AG04450 (cell line): Measurements from ENCODE around the gene TRIM58. TPM values are rescaled to one million over a fixed set of nuclear protein-coding genes. Genes with fewer than 3 reads are reported as not detected.

ENCODE experiments used
- CTCF ChIA-PET: fragments of 300-600, 350-600 bp; formaldehyde crosslinking; extraction: SDS; loops from one replicate; lab custom pipeline; 2022; ENCODE audit warnings: antibody characterized with exemption, inconsistent platforms; lab: Charles Lee
- POLR2A ChIA-PET: fragments of 350-600 bp; formaldehyde crosslinking; extraction: SDS; loops from one replicate; lab custom pipeline; 2021; ENCODE audit warnings: antibody characterized with exemption, inconsistent platforms; lab: Yijun Ruan, JAX
- DNase-seq: peaks from one replicate; pipeline ENCODE4 v3.0.0-alpha.2; 2011; ENCODE audit warnings: low read depth, low spot score
- H3K27ac ChIP-seq: one replicate; pipeline ENCODE4 v1.5.1; 2012; ENCODE audit warnings: low read depth, low read length, control low read depth
- H3K27me3 ChIP-seq: one replicate; pipeline ENCODE4 v1.6.0; 2012; ENCODE audit warnings: low read length; ENCODE audit not compliant: control insufficient read depth, insufficient read depth
- H3K4me3 ChIP-seq: 2 replicates; pipeline ENCODE4 v1.5.1; 2011; ENCODE audit warnings: mild to moderate bottlenecking, low read depth, low read length, control low read depth
- H3K9me3 ChIP-seq: 2 replicates; pipeline ENCODE4 v1.5.1; 2012; ENCODE audit warnings: low read length; ENCODE audit not compliant: control insufficient read depth, insufficient read depth
- CTCF ChIP-seq: IDR thresholded peaks from 2 replicates; pipeline ENCODE4 v1.5.1; 2011; ENCODE audit warnings: low read depth, low read length, control low read depth, inconsistent platforms
- polyA plus RNA-seq: library from polyadenylated mRNA; depleted of rRNA; stranded (reverse); fragments of >200 nt; gene quantifications from 2 replicates; pipeline ENCODE4 v1.2.3, GENCODE V29; 2011

Gene TRIM58
- polyA plus RNA-seq, 1 experiment = 0.09 TPM

DNA sequence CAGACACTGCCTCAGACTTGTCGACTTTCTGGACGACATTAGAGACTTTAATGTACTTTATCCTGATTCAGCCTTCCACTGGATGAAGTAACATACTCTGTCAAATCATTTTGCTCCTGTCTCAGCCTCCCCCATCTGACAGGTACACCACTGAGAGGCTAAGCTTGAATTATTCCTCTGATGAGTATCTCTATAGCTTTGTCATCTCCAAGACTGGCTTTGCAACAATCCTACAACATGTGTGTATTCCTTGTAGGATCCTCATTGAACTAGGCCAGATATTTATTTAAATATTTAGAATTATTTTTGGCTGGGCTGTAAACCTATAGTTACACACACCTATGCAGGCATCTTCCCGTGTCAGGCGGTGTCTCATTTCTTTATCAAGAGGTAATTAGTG, 1.1 kb upstream of the TRIM58 start:
- no peaks in the 10 kb centered on the region for H3K27me3 ChIP-seq
- H3K4me3 ChIP-seq = no peak overlapping the region
- H3K27ac ChIP-seq = no peak overlapping the region
- DNase-seq = no peak
- no peak for TF ChIP-seq CTCF
- peaks cover 41% of the 10 kb centered on the region for H3K9me3 ChIP-seq
- POLR2A ChIA-PET = no interaction called here
- CTCF ChIA-PET = no interaction called here

GRCh38 chr1:247857985-247858619, 1.1 kb downstream of the TRIM58 start:
- DNase-seq = no peak
- CTCF ChIA-PET = no interaction called here
- no peak for TF ChIP-seq CTCF
- POLR2A ChIA-PET = no interaction called here
- Histone ChIP-seq H3K4me3 (no peak overlapping the region), H3K27ac (no peak overlapping the region), H3K9me3 (peaks cover 38% of the 10 kb centered on the region), H3K27me3 (no peaks in the 10 kb centered on the region)

DNA sequence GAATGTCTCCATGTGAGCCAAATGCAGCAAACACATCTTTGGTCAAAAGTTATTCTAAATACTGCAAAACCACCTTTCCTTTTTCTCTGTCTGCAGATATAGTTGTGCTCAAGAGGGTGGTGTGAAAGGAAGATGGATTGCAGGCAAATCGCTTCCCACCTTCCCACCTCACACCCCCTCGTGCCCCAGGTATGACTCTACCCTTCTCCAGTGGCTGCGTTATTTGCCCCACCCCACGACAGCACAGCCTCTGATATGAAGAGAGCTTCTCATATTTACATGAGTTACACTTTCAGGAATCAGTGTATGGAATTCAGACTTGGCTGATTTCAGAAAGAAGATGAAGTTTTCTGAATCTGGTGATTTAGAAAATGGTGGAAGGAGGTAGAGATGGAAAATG, 5.8 kb downstream of the TRIM58 start:
- TF ChIP-seq CTCF = no peak
- ChIA-PET CTCF (no interaction called here), POLR2A (no interaction called here)
- H3K27me3 ChIP-seq = no peaks in the 10 kb centered on the region
- H3K4me3 ChIP-seq = no peak overlapping the region
- peaks cover 32% of the 10 kb centered on the region for H3K9me3 ChIP-seq
- no peak overlapping the region for H3K27ac ChIP-seq
- DNase-seq = no peak

GRCh38 chr1:247864644-247865043, 7.7 kb downstream of the TRIM58 start:
- ChIA-PET CTCF (no interaction called here), POLR2A (no interaction called here)
- no peak for DNase-seq
- no peak for TF ChIP-seq CTCF
- no peak overlapping the region for H3K4me3 ChIP-seq
- peaks cover 27% of the 10 kb centered on the region for H3K9me3 ChIP-seq
- H3K27me3 ChIP-seq = no peaks in the 10 kb centered on the region
- no peak overlapping the region for H3K27ac ChIP-seq

DNA sequence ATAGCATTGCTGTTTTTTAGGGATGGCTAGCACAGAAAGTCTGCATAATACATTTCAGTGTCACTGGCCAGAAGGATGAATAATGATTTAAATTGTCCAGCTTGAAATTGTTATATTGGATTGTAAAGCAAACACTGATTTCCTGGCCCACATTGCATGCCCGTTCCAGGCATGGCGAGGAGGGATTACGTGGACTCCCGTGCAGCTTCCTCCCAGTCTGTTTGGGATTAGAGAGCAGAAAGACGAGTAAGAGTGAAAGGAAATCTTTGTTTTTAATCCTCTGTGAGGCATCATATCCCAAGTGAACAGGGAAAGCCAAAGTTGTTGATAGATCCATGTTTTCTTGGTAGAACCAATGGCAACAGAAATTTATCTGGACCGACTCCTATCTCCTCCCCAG, 8.4 kb downstream of the TRIM58 start:
- DNase-seq = no peak

More for the DNA sequence above, 8.4 kb downstream of the TRIM58 start:
- ChIA-PET POLR2A (no interaction called here), CTCF (no interaction called here)
- H3K27me3 ChIP-seq = no peaks in the 10 kb centered on the region
- H3K9me3 ChIP-seq = peaks cover 31% of the 10 kb centered on the region
- no peak overlapping the region for H3K27ac ChIP-seq
- H3K4me3 ChIP-seq = no peak overlapping the region
- TF ChIP-seq CTCF = no peak
